ENCODE data around the gene LYPD3.
"Not testable (repeated sequence)": the region's sequence is repeated elsewhere in the genome, so short reads cannot be mapped to it uniquely, and the experiment has no call there.

LYPD3 gene

DNA sequence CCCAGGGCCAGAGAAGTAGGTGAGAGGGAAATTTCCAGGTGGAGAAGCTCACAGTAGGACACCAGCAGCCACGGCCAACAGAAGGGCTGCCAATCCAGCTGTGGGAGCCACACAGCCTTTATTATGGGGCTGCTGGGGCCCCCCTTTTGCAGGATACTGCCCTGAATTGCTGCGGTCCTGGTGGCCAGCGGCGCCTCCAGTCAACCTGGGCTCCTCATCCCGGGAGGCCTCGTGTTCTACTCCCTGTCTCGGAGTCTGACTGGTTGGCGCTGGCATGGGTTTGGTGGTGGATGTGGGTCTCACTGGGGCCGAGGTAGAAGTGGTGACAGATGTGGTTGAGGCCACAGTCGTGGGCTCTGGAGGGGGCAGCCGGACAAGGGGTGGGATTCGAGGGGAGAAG lies 4.1 kb downstream of the LYPD3 start:
- no peak for DNase-seq (ENCODE audit: low spot score)

DNA sequence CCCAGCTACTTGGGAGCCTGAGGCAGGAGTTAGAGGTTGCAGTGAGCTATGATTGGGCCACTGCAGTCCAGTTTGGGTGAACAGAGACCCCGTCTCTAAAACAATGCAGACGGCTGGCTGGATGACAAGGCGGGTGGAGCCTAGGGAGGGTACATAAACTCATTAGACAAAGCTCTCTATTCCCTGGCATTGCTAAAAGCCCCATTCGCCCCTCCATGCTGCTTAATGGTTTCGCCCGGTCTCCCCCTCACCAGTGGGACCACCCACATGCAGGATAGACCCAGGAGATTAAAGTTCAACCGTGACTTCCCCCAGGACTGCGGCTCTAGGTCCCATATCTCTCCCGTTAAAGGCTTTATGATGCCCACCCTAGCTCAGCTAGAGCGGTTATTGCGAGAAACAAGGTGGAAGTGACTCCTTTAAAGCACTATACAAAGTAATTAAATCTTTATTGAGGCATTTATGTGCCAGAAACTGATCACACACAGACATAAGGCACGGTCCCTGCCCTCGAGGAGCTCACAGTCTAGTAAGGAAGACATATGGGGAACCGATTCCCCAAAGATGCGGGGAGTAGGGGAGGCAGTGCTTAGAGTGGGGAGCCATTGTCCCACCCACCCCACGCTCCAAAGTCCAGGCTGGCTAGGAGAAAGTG lies 4.9 kb downstream of the LYPD3 start:
- no peak for DNase-seq (ENCODE audit: low spot score)

DNA sequence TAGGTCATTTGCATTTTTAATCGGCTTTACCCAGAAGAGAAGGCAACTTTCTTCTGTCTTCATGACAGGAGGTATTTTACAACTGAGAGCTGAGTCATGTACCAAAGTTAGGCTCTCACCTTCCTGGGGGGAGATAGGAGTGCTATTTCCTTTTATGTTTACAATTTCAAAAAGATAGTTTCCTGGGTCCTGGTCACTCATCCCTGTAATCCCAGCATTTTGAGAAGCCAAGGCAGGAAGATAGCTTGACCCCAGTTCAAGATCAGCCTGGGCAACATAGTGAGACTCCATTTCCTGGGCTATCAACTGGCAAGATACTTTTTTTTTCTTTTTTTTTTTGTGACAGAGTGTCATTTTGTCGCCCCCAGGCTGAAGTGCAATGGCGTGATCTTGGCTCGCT lies 7.6 kb downstream of the LYPD3 start:
- no peak for DNase-seq (ENCODE audit: low spot score)

DNA sequence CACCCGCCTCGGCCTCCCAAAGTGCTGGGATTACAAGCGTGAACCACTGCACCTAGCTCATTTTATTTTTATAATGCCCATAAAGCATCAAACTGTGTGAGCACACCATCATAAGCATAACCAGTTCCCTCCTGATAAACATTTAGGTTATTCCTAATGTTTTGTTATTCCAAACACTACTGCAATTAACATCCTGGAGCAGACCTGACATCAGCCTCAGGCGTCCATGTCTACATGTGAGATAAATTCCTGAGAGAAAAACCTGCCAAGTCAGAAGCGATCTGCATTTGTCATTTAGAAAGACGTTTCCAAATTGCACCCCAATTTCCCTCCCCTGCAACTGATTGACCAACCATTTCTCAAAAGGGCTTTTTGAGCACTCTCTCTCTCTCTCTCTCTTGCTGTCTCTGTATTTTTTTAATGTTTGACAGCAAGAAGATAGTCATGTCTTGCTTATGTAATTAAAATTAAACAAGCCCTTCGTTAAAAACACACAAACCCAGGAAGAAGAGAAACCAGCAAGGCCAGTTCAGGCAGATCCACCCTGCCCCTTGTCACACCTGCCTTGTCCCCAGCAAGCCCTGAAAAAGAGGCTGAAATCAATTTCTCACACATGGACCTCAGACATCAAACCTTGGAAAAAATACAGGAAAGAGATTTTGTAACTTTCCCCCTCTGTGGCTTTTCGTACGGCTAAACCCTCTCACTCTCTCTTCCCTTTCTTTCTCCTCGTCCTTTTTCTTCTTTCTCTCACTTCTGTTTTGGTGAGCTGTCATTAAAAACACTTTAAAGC lies 9.9 kb downstream of the LYPD3 start:
- no peak for DNase-seq (ENCODE audit: low spot score)

DNA sequence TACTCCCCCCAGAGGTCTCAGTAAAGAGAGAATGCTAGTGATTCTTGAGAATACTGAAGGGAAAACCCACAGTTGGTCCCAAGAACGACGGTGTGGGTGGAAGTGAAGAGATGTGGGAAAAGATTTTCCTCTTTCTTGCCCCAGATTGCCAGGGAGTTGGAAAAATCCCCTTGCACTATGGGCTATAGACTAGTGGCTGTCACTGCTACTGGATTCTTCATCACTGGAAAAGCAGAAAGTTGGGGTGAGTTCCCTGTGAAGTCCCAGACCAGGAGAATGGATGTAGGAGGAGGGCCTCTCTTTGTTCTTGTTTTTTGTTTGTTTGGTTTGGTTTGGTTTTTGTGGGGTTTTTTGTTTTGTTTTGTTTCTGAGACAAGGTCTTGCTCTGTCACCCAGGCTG lies 11.4 kb downstream of the LYPD3 start:
- DNase-seq (ENCODE audit: low spot score), result no peak

DNA sequence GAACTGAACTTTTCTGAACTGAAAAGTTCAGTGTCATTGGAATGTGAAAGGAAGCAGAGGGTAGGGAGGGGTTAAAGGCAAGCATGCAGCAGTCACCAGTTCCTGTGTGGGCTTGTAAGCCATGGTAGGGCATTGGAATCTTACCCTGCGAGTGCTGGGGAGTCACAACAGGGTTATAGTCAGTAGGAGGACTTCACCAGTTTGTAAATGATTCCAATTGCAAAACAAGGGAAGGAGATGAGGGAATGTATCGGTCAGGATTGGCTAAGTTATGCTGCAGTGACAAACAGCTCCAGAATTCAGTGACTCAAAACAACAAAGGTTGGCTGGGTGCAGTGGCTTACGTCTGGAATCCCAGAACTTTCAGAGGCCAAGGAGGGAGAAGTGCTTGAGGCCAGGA lies 12.8 kb downstream of the LYPD3 start:
- no peak for DNase-seq (ENCODE audit: low spot score)

DNA sequence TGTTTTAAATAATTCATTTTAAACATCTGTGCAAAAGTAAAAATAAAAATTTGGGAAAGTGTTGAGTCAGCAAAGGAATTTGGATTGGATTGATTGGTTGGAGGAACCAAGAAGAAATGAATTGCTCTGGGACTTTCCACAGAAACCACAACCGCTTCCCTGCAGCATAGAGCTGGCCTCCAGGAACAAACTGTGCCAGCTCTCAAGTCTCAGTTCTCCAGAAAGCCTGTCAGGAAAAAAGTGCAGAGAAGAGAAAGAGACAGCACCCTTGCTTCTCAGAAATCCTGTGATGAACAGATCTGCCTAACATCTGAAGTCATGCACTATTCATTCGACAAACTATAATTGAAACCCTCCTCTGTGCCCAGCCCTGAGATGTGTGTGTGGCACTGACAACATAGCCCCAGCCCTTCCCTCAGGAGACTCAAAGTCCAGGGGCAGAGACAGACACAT lies 14.8 kb downstream of the LYPD3 start:
- DNase-seq (ENCODE audit: low spot score), result no peak

DNA sequence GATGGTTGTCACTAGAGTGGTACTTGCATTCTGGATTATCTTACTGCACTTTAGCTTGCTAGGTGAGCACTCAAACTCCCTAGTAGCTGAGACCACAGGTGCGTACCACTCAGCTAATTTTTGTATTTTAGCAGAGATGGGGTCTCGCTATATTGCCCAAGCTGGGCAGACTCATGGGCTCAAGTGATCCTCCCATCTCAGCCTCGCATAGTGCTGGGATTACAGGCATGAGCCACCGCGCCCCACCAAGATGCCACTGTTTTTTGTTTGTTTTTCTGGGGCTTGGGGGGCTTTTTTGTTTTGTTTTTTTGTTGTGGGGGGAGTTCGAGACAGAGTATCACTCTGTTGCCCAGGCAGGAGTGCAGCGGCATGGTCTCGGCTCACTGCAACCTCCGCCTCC lies 17.8 kb downstream of the LYPD3 start:
- no peak for DNase-seq (ENCODE audit: low spot score)

DNA sequence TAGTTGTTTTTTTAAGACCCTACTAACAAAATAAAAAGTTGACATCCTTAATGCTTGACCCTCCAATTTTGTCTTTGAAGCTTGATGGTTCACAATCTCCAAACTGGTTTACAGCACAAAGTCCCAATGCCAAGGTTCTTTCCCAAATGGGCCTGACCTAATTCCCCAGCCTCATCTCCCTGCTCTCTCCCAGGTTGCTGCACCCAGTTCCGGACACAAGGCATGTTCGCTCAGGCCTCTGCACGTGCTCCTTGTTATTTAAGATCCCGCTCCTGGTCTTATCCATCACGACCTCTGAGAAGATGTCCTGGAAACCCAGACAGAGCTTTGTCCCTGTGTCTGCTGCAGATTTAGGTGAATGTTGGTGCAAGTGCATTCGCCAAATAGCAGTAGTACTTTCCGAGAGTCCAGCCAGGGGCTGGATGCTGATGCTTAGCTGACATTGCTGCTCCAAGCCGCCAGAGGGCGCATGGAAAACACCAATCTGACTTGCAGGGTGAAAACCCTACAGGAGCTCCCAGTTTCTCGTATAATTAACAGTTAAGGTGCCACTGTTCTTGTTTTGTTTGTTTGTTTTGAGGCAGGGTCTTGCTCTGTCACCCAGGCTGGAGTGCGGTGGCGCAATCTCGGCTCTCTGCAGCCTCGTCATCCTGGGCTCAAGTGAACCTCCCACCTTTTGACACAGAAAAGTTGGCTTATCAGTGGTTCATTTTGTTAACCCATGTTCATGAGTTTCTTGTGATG lies 18.5 kb downstream of the LYPD3 start:
- DNase-seq (ENCODE audit: low spot score), result peak; percentile 86

DNA sequence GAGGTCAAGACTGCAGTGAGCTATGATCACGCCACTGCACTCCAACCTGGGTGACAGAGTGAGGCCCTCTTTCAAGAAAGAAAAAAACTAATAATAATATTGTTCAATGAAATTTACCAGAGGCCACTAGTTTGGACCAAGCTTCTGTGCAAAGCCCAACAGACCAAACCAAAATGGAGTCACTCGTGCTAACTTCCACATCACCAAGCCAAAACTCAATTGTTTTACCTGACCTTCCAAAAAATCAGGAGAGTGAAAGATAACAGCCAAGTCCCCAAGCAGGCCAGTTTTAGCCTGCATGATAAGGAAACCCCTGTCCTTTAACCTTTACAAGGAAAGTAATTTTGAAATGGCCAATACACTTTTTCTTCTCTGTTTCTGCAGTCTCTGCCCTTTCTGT lies 20.0 kb downstream of the LYPD3 start:
- DNase-seq (ENCODE audit: low spot score), result no peak

DNA sequence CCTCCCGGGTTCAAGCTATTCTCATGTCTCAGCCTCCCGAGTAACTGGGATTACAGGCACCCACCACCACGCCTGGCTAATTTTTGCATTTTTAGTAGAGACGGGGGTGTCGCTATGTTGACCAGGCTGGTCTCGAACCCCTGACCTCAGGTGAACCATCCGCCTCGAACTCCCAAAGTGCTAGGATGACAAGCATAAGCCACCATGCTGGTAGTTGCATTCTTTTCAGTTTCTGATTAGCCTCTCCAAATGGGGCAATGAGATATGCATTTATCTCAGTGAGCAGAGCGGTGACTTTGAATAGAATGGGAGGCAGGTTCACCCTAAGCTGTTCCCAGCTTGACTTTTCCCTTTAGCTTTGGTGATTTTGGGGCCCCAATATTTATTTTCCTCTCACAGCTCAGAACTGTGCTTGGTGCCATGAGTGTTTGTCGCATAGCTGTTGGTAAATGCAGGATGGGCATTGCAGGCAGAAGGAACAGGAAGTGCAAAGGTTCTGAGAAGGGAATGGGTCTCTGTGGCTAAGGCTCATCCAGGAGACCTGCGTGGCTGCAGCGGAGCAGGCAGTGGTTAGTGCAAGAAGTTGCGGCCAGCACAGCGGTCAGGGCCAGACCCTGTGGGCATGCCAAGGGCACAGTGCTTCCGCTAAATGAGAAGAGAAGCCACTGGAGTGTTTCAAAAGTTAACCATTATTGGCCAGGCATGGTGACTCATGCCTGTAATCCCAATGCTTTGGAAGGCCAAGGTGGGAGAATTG lies 20.7 kb downstream of the LYPD3 start:
- DNase-seq (ENCODE audit: low spot score), result no peak

DNA sequence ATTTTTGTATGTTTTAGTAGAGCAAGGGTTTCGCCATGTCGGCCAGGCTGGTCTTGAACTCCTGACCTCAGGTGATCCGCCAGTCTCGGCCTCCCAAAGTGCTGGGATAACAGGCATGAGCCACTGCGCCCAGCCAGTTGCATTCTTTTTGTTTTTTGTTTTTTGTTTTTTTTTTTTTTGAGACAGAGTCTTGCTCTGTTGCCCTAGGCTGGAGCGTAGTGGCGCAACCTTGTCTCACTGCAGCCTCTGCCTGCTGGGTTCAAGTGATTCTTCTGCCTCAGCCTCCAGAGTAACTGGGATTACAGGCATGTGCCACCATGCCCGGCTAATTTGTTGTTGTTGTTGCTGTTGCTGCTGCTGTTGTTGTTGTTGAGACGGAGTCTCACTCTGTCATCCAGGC lies 21.3 kb downstream of the LYPD3 start:
- DNase-seq (ENCODE audit: low spot score), result not testable (repeated sequence)

DNA sequence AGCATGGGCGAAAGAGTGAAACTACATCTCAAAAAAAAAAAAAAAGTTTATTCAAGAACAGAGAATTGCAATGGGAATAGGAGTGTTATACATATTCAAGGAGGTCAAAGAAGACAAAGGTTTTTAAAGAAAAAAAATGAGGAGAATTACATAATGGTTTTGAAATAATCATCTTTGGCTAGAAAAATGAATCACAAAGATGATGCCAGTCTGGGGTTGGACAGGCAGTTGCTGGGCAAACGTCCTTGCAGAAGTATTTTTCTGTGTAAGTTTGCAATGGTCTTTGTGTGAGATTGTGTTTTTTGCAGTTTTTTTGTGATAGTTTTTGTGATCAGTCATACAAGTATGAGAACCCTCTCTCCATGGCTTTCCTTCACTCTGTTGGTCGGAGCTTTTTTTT lies 23.7 kb downstream of the LYPD3 start:
- DNase-seq (ENCODE audit: low spot score), result no peak

DNA sequence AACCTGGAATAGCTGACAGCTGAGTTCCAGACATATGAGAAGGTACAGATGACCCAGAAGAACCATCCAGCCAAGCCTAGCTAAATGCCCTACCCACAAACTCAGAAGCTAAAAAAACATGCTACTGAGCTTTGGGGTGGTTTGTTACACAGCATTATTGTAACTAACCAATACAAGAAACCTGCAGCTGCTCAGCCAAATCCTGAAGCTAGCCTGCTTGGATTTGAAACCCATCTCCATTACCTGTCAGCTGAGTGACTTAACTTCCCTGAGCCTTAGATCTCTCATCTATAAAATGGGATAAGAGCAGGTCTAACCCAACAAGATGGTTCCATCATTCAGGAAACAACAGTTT lies 25.7 kb downstream of the LYPD3 start:
- DNase-seq (ENCODE audit: low spot score), result no peak

DNA sequence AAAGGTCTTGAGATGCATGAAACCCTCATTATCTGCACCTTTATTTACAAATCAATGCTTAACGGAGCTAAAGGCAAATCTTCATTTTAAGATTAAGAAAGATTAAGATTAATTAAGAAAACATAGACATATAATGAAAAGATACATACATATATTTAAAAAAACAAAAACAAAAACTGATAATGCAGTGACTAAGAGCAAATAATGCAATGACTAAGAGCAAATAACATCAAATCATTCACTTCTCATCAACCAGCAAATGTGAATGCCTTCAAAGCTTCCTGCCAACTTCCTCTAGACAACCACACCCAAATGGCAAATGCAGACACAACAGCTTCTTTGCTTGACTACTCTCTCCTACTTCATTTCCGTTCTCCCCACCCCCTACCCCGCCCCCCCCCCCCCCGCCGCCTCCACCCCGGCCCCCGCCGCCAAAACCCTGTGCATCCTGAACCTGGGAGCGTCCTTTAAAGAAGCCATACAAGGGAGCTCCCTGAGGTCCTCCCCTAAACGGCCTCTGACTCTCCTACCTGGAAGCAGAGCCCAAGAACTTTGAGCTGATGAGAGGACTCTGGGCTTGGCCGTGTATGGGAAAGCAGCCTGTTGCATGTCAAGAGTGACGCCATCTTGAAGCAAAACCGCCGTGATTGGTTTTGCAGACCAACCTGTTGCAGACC lies 26.2 kb downstream of the LYPD3 start:
- peak; percentile 91 for DNase-seq (ENCODE audit: low spot score)

DNA sequence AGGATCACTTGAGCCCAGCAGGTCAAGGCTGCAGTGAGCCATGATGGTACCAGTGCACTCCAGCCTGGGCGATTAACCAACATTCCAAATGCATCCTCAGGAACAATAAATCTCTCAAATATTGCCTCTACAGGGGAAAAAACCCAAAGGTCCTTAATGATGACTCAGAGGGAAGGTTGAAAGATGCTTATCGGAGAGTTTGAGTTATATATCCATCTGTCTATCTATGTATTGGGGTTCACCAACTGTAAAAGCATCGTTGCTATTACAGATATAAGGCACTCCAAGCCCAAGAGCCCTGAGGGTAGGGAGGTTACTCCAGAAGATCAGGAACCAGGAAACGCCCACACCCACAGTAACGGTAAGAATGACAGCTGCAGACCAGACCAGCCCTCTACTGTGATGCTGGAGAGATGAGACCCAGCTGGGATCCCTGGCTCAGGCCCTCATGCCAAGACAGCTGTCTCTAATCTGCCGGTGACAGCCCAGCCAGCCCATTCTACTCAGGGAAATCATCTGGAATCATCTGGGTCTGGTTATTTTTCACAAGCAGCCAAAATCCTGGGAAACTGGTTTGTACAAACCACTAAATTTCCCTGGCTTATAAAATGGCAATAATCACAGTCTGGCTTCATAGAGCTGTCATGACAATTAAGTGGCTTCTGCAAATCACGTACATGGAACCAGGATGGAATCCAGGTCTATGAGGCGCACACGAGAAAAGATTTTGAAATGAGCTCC lies 26.9 kb downstream of the LYPD3 start:
- DNase-seq (ENCODE audit: low spot score), result peak; percentile 26

DNA sequence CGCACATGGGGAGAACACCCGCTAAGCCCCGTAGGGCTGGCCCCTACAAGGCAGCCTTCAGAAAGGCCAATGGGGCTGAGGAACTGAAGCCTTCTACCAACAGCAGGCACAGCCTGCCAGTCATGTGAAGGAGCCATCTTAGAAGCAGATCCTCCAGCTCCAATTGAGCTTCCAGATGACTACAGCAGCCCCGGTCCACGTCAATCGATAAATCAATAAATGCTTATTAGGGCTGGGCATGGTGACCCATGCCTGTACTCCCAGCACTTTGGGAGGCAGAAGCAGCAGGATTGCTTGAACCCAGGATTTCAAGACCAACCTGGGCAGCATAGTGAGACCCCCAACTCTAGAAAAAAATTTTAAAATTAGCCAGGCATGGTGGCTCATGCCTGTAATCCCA lies 27.7 kb downstream of the LYPD3 start:
- DNase-seq (ENCODE audit: low spot score), result no peak

DNA sequence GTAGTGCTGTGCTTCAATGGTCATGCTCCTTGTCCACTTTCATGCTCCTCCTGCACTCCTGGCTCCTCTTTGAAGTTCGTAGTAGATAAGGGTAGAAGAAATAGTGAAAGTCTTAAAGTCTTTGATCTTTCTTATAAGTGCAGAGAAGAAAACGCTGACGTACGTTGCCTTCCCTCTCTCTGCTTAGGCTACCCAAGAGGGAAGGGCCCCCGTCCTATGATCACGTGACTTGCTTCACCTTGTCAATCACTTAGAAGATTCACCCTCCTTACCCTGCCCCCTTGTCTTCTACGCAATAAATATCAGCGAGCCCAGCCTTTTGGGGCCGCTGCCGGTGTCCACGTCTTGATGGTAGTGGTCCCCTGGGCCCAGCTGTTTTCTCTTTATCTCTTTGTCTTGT lies 28.1 kb downstream of the LYPD3 start:
- DNase-seq (ENCODE audit: low spot score), result not testable (repeated sequence)

DNA sequence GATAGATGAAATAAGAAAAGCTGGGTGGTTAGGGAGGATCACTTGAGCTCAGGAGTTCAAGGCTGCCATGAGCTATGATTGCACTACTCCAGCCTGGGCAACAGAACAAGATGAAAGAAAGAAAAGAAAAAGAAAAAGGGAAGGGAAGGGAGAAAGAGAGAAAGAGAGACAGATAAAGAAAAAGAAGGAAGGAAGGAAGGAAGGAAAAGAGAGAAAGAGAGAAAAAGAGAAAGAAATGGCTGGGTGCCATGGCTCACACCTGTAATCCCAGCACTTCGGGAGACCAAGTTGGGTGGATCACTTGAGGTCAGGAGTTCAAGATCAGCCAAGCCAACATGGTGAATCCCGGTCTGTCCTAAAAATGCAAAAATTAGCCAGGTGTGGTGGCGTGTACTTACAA lies 29.6 kb downstream of the LYPD3 start:
- DNase-seq (ENCODE audit: low spot score), result no peak

DNA sequence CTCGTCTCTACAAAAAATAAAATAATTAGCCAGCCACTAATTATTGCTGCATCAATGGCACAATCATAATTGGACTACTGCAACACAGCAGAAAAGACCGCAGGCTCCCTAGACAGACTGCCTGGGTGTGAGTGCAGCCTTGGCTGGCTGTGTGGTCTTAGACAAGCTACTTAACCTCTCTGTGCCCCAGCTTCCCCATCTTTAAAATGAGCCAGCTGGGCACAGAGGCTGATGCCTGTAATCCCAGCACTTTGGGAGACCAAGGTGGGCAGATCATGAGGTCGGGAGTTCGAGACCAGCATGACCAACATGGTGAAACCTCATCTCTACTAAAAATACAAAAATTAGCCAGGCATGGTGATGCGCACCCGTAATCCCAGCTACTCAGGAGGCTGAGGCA lies 31.7 kb downstream of the LYPD3 start:
- DNase-seq (ENCODE audit: low spot score), result no peak

DNA sequence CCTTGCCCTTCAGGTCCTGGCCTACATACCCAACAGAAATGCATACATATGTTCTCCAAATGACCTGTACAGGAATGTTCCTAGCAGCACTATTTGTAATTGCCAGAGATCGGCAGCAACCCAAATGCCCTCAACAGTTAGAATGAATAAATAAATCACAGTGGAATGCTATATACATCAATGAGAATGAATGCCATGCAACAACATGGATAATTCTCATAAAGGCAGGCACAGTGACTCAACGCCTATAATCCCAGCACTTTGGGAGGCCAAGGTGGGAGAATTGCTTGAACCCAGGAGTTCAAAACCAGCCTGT lies 32.1 kb downstream of the LYPD3 start:
- no peak for DNase-seq (ENCODE audit: low spot score)

Measured in CD4-positive, alpha-beta T cell treated with Interleukin-2 at 100 ng/mL for 4 hours (primary cell).